WTC11 (cell line): Measurements from ENCODE around the gene GNAS. TPM values are rescaled to one million over a fixed set of nuclear protein-coding genes. Genes with fewer than 3 reads are reported as not detected.

Source experiments
- ATAC-seq: fragments of 200-7000 bp; cut with Tn5 transposase; 2 replicates; pipeline ENCODE4 v1.10.0; 2021; ENCODE audit warnings: mild to moderate bottlenecking, moderate library complexity
- CTCF ChIA-PET: fragments of 300-600 bp; sonication (Branson Sonifier 250); formaldehyde crosslinking; loops from one replicate; lab custom pipeline; 2021; ENCODE audit warnings: antibody characterized with exemption; lab: Charles Lee
- POLR2A ChIA-PET: fragments of 350-600 bp; sonication (Branson Sonifier 250); formaldehyde crosslinking; loops from one replicate; lab custom pipeline; 2021; ENCODE audit warnings: antibody characterized with exemption; lab: Charles Lee
- DNase-seq: peaks from one replicate; pipeline ENCODE4 v3.0.0; 2021; ENCODE audit warnings: low spot score
- H3K27ac Mint-ChIP-seq: 2 replicates; pipeline ENCODE4 v1.8.0; 2021; ENCODE audit warnings: mixed read lengths
- H3K27me3 Mint-ChIP-seq: 2 replicates; pipeline ENCODE4 v1.8.0; 2021; ENCODE audit warnings: low read depth, mild to moderate bottlenecking, moderate library complexity, mixed read lengths
- H3K36me3 Mint-ChIP-seq: 2 replicates; pipeline ENCODE4 v1.8.0; 2021; ENCODE audit warnings: mixed read lengths
- H3K4me1 Mint-ChIP-seq: 2 replicates; pipeline ENCODE4 v1.8.0; 2022; ENCODE audit warnings: mixed read lengths
- H3K4me3 Mint-ChIP-seq: 2 replicates; pipeline ENCODE4 v1.8.0; 2021; ENCODE audit warnings: mild to moderate bottlenecking, moderate library complexity, mixed read lengths
- H3K9me3 Mint-ChIP-seq: 2 replicates; pipeline ENCODE4 v1.8.0; 2021; ENCODE audit warnings: mixed read lengths
- CTCF ChIP-seq: fragments of 200-600 bp; IDR thresholded peaks from 2 replicates; pipeline ENCODE4 v1.8.0; 2022; ENCODE audit warnings: antibody characterized with exemption
- E2F1 ChIP-seq: sonication (generic); formaldehyde crosslinking; IDR thresholded peaks from 2 replicates; pipeline ENCODE4 v1.8.0; 2022; ENCODE audit warnings: mild to moderate bottlenecking, missing genetic modification reagents
- ETV6 ChIP-seq: sonication (generic); formaldehyde crosslinking; IDR thresholded peaks from 2 replicates; pipeline ENCODE4 v1.8.1; 2022; ENCODE audit warnings: mild to moderate bottlenecking, missing genetic modification reagents
- FOXP1 ChIP-seq: sonication (generic); formaldehyde crosslinking; IDR thresholded peaks from 2 replicates; pipeline ENCODE4 v1.8.0; 2022; ENCODE audit warnings: missing genetic modification reagents, mild to moderate bottlenecking, moderate library complexity, borderline replicate concordance
- GABPB1 ChIP-seq: sonication (generic); formaldehyde crosslinking; IDR thresholded peaks from 2 replicates; pipeline ENCODE4 v1.8.1; 2023; ENCODE audit warnings: mild to moderate bottlenecking, missing genetic modification reagents
- KAT7 ChIP-seq: sonication (generic); formaldehyde crosslinking; IDR thresholded peaks from 2 replicates; pipeline ENCODE4 v1.8.1; 2023; ENCODE audit warnings: missing genetic modification reagents, mild to moderate bottlenecking, borderline replicate concordance
- MLX ChIP-seq: sonication (generic); formaldehyde crosslinking; IDR thresholded peaks from 2 replicates; pipeline ENCODE4 v1.8.1; 2023; ENCODE audit warnings: mild to moderate bottlenecking, missing genetic modification reagents, moderate library complexity
- MXD4 ChIP-seq: fragments of 250-450 bp; sonication (Bioruptor Pico); IDR thresholded peaks from 2 replicates; pipeline ENCODE4 v1.8.0; 2021; ENCODE audit warnings: mild to moderate bottlenecking, moderate library complexity, borderline replicate concordance
- NFE2L1 ChIP-seq: sonication (generic); formaldehyde crosslinking; IDR thresholded peaks from 2 replicates; pipeline ENCODE4 v1.8.1; 2023; ENCODE audit warnings: missing genetic modification reagents
- PRDM15 ChIP-seq: sonication (generic); formaldehyde crosslinking; IDR thresholded peaks from 2 replicates; pipeline ENCODE4 v1.8.0; 2022; ENCODE audit warnings: missing genetic modification reagents
- RORB ChIP-seq: fragments of 250-450 bp; sonication (Bioruptor Pico); IDR thresholded peaks from 2 replicates; pipeline ENCODE4 v1.9.0; 2021; ENCODE audit warnings: mild to moderate bottlenecking
- SMAD3 ChIP-seq: sonication (generic); formaldehyde crosslinking; IDR thresholded peaks from 2 replicates; pipeline ENCODE4 v1.8.0; 2022; ENCODE audit warnings: missing genetic modification reagents, mild to moderate bottlenecking, borderline replicate concordance
- SP1 ChIP-seq: sonication (generic); formaldehyde crosslinking; conservative IDR thresholded peaks from 2 replicates; pipeline ENCODE4 v1.8.1; 2022; ENCODE audit warnings: missing genetic modification reagents
- TEAD4 ChIP-seq: sonication (generic); formaldehyde crosslinking; IDR thresholded peaks from 2 replicates; pipeline ENCODE4 v1.8.0; 2022; ENCODE audit warnings: mild to moderate bottlenecking, missing genetic modification reagents
- USF2 ChIP-seq: sonication (generic); formaldehyde crosslinking; IDR thresholded peaks from 2 replicates; pipeline ENCODE4 v1.8.1; 2023; ENCODE audit warnings: mild to moderate bottlenecking, missing genetic modification reagents, moderate library complexity
- ZNF232 ChIP-seq: sonication (generic); formaldehyde crosslinking; IDR thresholded peaks from 2 replicates; pipeline ENCODE4 v1.8.0; 2022; ENCODE audit warnings: mild to moderate bottlenecking, missing genetic modification reagents
- ZNF396 ChIP-seq: fragments of 250-450 bp; sonication (Bioruptor Pico); IDR thresholded peaks from 2 replicates; pipeline ENCODE4 v1.8.0; 2021; ENCODE audit warnings: mild to moderate bottlenecking, moderate library complexity, borderline replicate concordance
- ZNF532 ChIP-seq: fragments of 250-450 bp; sonication (Bioruptor Pico); IDR thresholded peaks from 2 replicates; pipeline ENCODE4 v1.9.0; 2021; ENCODE audit warnings: mild to moderate bottlenecking, borderline replicate concordance
- ZNF671 ChIP-seq: fragments of 250-450 bp; sonication (Bioruptor Pico); IDR thresholded peaks from 2 replicates; pipeline ENCODE4 v1.8.0; 2021; ENCODE audit warnings: mild to moderate bottlenecking
- total RNA-seq: library from RNA; stranded (reverse); gene quantifications from 3 replicates; pipeline ENCODE4 v1.2.3, GENCODE V29; 2021

The GNAS gene
- total RNA-seq, 1 experiment from 2014 or later: 868 TPM

GRCh38 chr20:58815448-58815847, 37.1 kb upstream of the GNAS start:
- no peak for ATAC-seq
- TF ChIP-seq RORB (CRISPR knock-in tag) (no peak), ZNF232 (no peak), CTCF (no peak), TEAD4 (CRISPR knock-in tag) (no peak), SMAD3 (CRISPR knock-in tag) (no peak), PRDM15 (CRISPR knock-in tag) (no peak), NFE2L1 (no peak)
- Mint-ChIP-seq H3K27me3 (no peaks in the 10 kb centered on the region; the same call in 1 of the 2 replicates), H3K4me1 (peaks cover 6% of the 10 kb centered on the region), H3K4me3 (no peak overlapping the region), H3K9me3 (peaks cover 4% of the 10 kb centered on the region), H3K36me3 (peaks cover 25% of the 10 kb centered on the region), H3K27ac (peak overlapping the region; percentile 60)
- CTCF ChIA-PET: interaction anchor here (1.0 kb wide), 1 partner anchor 36 kb away, joined by 4 read pairs; no protein-coding TSS in a partner anchor
- POLR2A ChIA-PET: no interaction called here
- no peak for DNase-seq

GRCh38 chr20:58816051-58816450, 36.5 kb upstream of the GNAS start:
- H3K9me3 Mint-ChIP-seq: peaks cover 11% of the 10 kb centered on the region
- no peak for DNase-seq
- no peak overlapping the region for H3K27ac Mint-ChIP-seq
- H3K4me1 Mint-ChIP-seq: peaks cover 6% of the 10 kb centered on the region
- CTCF ChIA-PET: interaction anchor here (1.0 kb wide), 1 partner anchor 35 kb away, joined by 4 read pairs; no protein-coding TSS in a partner anchor
- no peak overlapping the region for H3K4me3 Mint-ChIP-seq
- H3K36me3 Mint-ChIP-seq: peaks cover 31% of the 10 kb centered on the region
- ATAC-seq: no peak
- no peaks in the 10 kb centered on the region; the same call in 1 of the 2 replicates for H3K27me3 Mint-ChIP-seq
- POLR2A ChIA-PET: interaction anchor here (1.0 kb wide), 1 partner anchor 122 kb away, joined by 3 read pairs; no protein-coding TSS in a partner anchor
- TF ChIP-seq ZNF532 (CRISPR knock-in tag) (no peak), USF2 (CRISPR knock-in tag) (no peak), CTCF (no peak), RORB (CRISPR knock-in tag) (no peak), FOXP1 (CRISPR knock-in tag) (no peak), SP1 (CRISPR knock-in tag) (no peak), MLX (CRISPR knock-in tag) (no peak), E2F1 (CRISPR knock-in tag) (no peak), ZNF671 (CRISPR knock-in tag) (no peak), KAT7 (no peak), GABPB1 (CRISPR knock-in tag) (no peak), ETV6 (CRISPR knock-in tag) (no peak), MXD4 (CRISPR knock-in tag) (no peak), ZNF396 (CRISPR knock-in tag) (no peak)
